GM12878 (cell line): ENCODE data around the gene ESR1. TPM values are rescaled to one million over a fixed set of nuclear protein-coding genes. Genes with fewer than 3 reads are reported as not detected.

Experiments used
- ATAC-seq: fragments of 200-7000 bp; cut with Tn5 transposase; 3 replicates; pipeline ENCODE4 v1.9.1; 2020; ENCODE audit warnings: mild to moderate bottlenecking, moderate library complexity
- BruUV-seq: library from RNA; stranded (reverse); fragments of 400-500 nt; replicated peaks from 2 replicates; lab custom pipeline; 2021; lab: Mats Ljungman, UMichigan
- CTCF ChIA-PET: fragments of 300-600 bp; sonication (Branson Sonifier 250); formaldehyde crosslinking; extraction: SDS; loops from one replicate; lab custom pipeline; 2021; ENCODE audit warnings: inconsistent platforms; lab: Yijun Ruan, JAX
- POLR2A ChIA-PET: fragments of 350-600 bp; formaldehyde crosslinking; extraction: SDS; loops from one replicate; lab custom pipeline; 2021; ENCODE audit warnings: inconsistent platforms; lab: Charles Lee
- RAD21 ChIA-PET: fragments of 300-600 bp; sonication (Branson Sonifier 250); formaldehyde crosslinking; loops from one replicate; lab custom pipeline; 2023; ENCODE audit warnings: antibody characterized with exemption; ENCODE audit not compliant: unreplicated experiment; lab: Charles Lee
- SMC1A ChIA-PET: fragments of 300-600 bp; sonication (Branson Sonifier 250); formaldehyde crosslinking; loops from one replicate; lab custom pipeline; 2023; ENCODE audit not compliant: unreplicated experiment, uncharacterized antibody; lab: Charles Lee
- DNase-seq: peaks from one replicate; pipeline ENCODE4 v3.0.0-alpha.2; 2011; ENCODE audit warnings: low read depth, low spot score
- FAIRE-seq: peaks from 3 replicates; lab custom pipeline; 2011; peaks lifted over from hg19 to GRCh38; lab: Jason Lieb, UNC
- H2AFZ ChIP-seq: 2 replicates; pipeline ENCODE4 v1.6.0; 2011; ENCODE audit warnings: low read depth, low read length, control low read depth; ENCODE audit not compliant: control insufficient read depth
- H3K27ac ChIP-seq: 2 replicates; pipeline ENCODE4 v1.5.1; 2011; ENCODE audit warnings: control low read depth; ENCODE audit not compliant: control insufficient read depth, insufficient read depth
- H3K27me3 ChIP-seq, 2 experiments: replicated peaks in 1 of 2; 2 replicates each; pipeline versions ENCODE4 v1.6.0 to v1.6.1; 2011; ENCODE audit warnings: low read length in 1 of 2; ENCODE audit not compliant: control insufficient read depth in 2 of 2, insufficient read depth in 2 of 2
- H3K36me3 ChIP-seq, 2 experiments: 2 replicates each; pipeline ENCODE4 v1.5.1; 2011; ENCODE audit warnings: low read length in 1 of 2; ENCODE audit not compliant: control insufficient read depth in 2 of 2, insufficient read depth in 2 of 2
- H3K4me1 ChIP-seq: 2 replicates; pipeline ENCODE4 v1.6.1; 2011; ENCODE audit warnings: mild to moderate bottlenecking, low read length, moderate library complexity, mixed read lengths; ENCODE audit not compliant: control insufficient read depth, insufficient read depth
- H3K4me2 ChIP-seq: 2 replicates; pipeline ENCODE4 v1.6.0; 2011; ENCODE audit warnings: control low read depth; ENCODE audit not compliant: control insufficient read depth, insufficient read depth
- H3K4me3 ChIP-seq: fragments of 200-600 bp; sonication (generic); 2 replicates; pipeline ENCODE4 v1.5.1; 2016
- H3K79me2 ChIP-seq: 2 replicates; pipeline ENCODE4 v1.6.0; 2011; ENCODE audit warnings: low read length; ENCODE audit not compliant: control insufficient read depth, insufficient read depth
- H3K9ac ChIP-seq: 2 replicates; pipeline ENCODE4 v1.8.0; 2011; ENCODE audit warnings: low read length, control low read depth, mixed read lengths; ENCODE audit not compliant: control insufficient read depth, insufficient read depth
- H3K9me3 ChIP-seq: replicated peaks from 3 replicates; pipeline ENCODE4 v1.5.1; 2011; ENCODE audit warnings: mild to moderate bottlenecking, low read length; ENCODE audit not compliant: control insufficient read depth, insufficient read depth
- H4K20me1 ChIP-seq: 2 replicates; pipeline ENCODE4 v1.6.0; 2011; ENCODE audit not compliant: control insufficient read depth, insufficient read depth
- ATF3 ChIP-seq: IDR thresholded peaks from 2 replicates; pipeline ENCODE4 v1.6.1; 2011; ENCODE audit warnings: low read depth, mild to moderate bottlenecking, low read length, moderate library complexity, borderline replicate concordance; ENCODE audit errors: extremely low read depth
- BACH1 ChIP-seq: fragments of 450-650 bp; IDR thresholded peaks from 2 replicates; pipeline ENCODE4 v1.6.1; 2017; ENCODE audit warnings: mild to moderate bottlenecking, borderline replicate concordance
- CHD1 ChIP-seq: IDR thresholded peaks from 2 replicates; pipeline ENCODE4 v1.6.1; 2012; ENCODE audit warnings: low read depth, low read length, improper control_type of control experiment
- ELK1 ChIP-seq: IDR thresholded peaks from 2 replicates; pipeline ENCODE4 v1.6.1; 2012; ENCODE audit warnings: low read depth, low read length, improper control_type of control experiment
- ETV6 ChIP-seq, 2 experiments: fragments of 450-650 bp in 1 of 2; IDR thresholded peaks in 1 of 2; conservative IDR thresholded peaks in 1 of 2; 2 replicates each; pipeline ENCODE4 v1.6.1; 2014; ENCODE audit warnings: antibody characterized with exemption in 1 of 2, borderline replicate concordance in 1 of 2, low read depth in 1 of 2, mild to moderate bottlenecking in 1 of 2, moderate library complexity in 1 of 2
- GATAD2B ChIP-seq: fragments of 450-650 bp; conservative IDR thresholded peaks from 2 replicates; pipeline ENCODE4 v1.6.1; 2017; ENCODE audit warnings: low read depth, mild to moderate bottlenecking, moderate library complexity
- MYC ChIP-seq: IDR thresholded peaks from 2 replicates; pipeline ENCODE4 v1.6.1; 2011; ENCODE audit warnings: mild to moderate bottlenecking, low read length, moderate library complexity, inconsistent platforms; ENCODE audit not compliant: insufficient read depth, insufficient replicate concordance, insufficient read length, severe bottlenecking
- NFXL1 ChIP-seq: fragments of 450-650 bp; IDR thresholded peaks from 2 replicates; pipeline ENCODE4 v1.6.1; 2017; ENCODE audit warnings: antibody characterized with exemption, mild to moderate bottlenecking, borderline replicate concordance
- PBX3 ChIP-seq: IDR thresholded peaks from 2 replicates; pipeline ENCODE4 v1.6.1; 2011; ENCODE audit warnings: mild to moderate bottlenecking, low read depth, low read length, moderate library complexity; ENCODE audit not compliant: insufficient replicate concordance
- PML ChIP-seq: IDR thresholded peaks from 2 replicates; pipeline ENCODE4 v1.6.1; 2012; ENCODE audit warnings: low read length, inconsistent platforms
- RELA ChIP-seq: fragments of 450-650 bp; IDR thresholded peaks from 2 replicates; pipeline ENCODE4 v1.8.0; 2014; ENCODE audit warnings: borderline replicate concordance; ENCODE audit not compliant: partially characterized antibody
- YBX1 ChIP-seq: fragments of 450-650 bp; IDR thresholded peaks from 2 replicates; pipeline ENCODE4 v1.6.1; 2016; ENCODE audit warnings: antibody characterized with exemption
- ZNF687 ChIP-seq: fragments of 450-650 bp; IDR thresholded peaks from 2 replicates; pipeline ENCODE4 v1.6.1; 2017; ENCODE audit warnings: mild to moderate bottlenecking, moderate library complexity
- WGBS: methylation state at CpG from one replicate; pipeline ENCODE4 v1.1.6; 2016; ENCODE audit warnings: low lambda C conversion rate; ENCODE audit not compliant: insufficient replicate concordance, insufficient coverage; ENCODE audit errors: missing lambda C conversion rate; 5-methylcytosine and 5-hydroxymethylcytosine counted together
- in situ Hi-C: fragments of 300-500 bp; cut with MboI; formaldehyde crosslinking; loops from 9 replicates; pipeline ENCODE4 v1.14.3; 2018; ENCODE audit warnings: mixed read lengths
- intact Hi-C: fragments of 100-400 bp; cut with micrococcal nuclease; formaldehyde crosslinking; loops from one replicate; pipeline ENCODE4 v1.14.2; 2022; ENCODE audit not compliant: unreplicated experiment
- polyA plus RNA-seq, 11 experiments: library from polyadenylated mRNA; depleted of rRNA in 4 of 11; unstranded in 6 of 11; stranded (reverse) in 5 of 11; fragments of >200 nt; fragmentation: Nextera tagmentation in 4 of 11; fragmentation: Illumina TruSeq in 1 of 11; extraction: Ambion mirVana in 4 of 11; extraction: Trizol in 1 of 11; gene quantifications; 1 replicate in 1 of 11; 2 replicates in 10 of 11; pipeline versions ENCODE4 v1.2.1 to v1.2.3, GENCODE V29; 2011 to 2016; ENCODE audit warnings: inconsistent platforms in 2 of 11, missing spikeins in 2 of 11, low read depth in 1 of 11
- total RNA-seq, 4 experiments: library from RNA; depleted of rRNA in 3 of 4; stranded (reverse); fragments of >200 nt in 3 of 4; fragmentation: Illumina TruSeq in 1 of 4; extraction: Trizol in 1 of 4; gene quantifications; 2 replicates each; pipeline versions ENCODE4 v1.2.1 to v1.2.3, GENCODE V29; 2013 to 2021

ESR1 gene
- total and polyA plus RNA-seq, 10 of the 15 experiments (the other 5 are each of a cell fraction or from before 2014, with no cell fraction given): 0.03 to 0.51 (median 0.21) TPM; not detected in 4

DNA sequence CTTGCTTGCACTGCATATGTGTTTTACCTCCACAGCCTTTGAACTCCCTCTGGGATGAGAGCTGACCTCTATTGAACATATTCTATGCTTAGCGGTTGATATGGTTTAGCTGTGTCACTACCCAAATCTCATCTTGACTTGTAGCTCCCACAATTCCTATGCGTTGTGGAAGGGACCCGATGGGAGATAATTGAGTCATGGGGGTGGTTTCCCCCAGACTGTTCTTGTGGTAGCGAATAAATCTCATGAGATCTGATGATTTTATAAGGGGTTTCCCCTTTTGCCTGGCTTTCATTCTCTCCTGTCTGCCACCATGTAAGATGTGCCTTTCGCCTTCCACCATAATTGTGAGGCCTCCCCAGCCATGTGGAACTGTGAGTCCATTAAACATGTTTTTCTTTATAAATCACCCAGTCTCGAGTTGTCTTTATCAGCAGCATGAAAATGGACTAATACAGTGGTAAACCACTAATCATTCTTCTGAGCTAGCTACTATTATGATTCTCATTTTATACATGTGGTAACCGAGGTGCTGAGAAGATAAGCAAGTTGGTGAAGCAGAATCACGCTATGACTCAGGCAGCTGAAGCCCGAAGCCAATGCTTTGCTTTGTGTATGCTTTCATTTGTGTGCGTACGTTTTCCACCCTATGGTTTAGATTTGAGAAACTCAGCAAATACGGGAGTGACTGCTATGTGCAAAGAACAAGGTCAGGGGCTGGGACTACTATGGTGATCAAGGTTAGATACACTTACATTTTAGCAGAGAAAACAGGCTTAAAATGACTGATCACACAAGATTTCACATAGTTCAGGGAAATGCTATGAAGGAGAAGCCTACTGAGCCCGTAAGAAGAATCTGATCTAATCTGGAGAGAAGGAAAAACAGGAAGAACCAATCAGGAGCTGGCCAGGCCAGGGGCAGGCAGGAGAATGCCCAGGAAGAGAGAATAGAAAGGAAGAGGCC is 363.5 kb downstream of the ESR1 start (continued):
- TF ChIP-seq ZNF687 (0 out of 2 replicates have a peak, but pooled peaks have one; percentile 9), PBX3 (no peak), YBX1 (no peak)

DNA sequence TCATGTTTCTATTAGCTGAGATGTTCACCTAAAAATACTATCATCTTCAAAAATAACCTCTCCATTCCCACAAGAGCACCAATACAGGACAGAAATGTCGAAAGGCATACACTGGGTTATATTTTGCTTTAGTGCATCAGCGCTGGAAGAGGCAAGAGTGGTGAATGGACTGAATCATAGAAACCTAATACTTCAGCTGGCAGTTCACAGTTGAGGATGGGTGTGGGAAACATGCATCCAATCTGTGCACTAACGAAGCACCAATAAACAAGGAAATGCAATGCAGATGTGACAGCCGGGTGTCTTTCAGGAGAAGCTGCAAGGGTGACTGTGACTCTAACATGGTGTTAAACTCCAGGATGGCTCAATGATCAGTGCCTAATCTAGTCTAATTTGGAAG is 365.8 kb downstream of the ESR1 start:
- SMC1A ChIA-PET: interaction anchor here (1.7 to 2.8 kb wide), 2 partner anchors 12 to 483 kb away, joined by 5 to 11 read pairs; no protein-coding TSS in a partner anchor
- Histone ChIP-seq H3K4me3 (no peak overlapping the region), H3K9me3 (peaks cover 6% of the 10 kb centered on the region), H3K9ac (no peak overlapping the region), H2AFZ (no peak overlapping the region), H3K27me3 (no peaks in the 10 kb centered on the region), H3K27ac (no peak overlapping the region), H4K20me1 (no peaks in the 10 kb centered on the region), H3K36me3 (no peaks in the 10 kb centered on the region), H3K4me2 (no peak overlapping the region), H3K79me2 (no peaks in the 10 kb centered on the region), H3K4me1 (peaks cover 13% of the 10 kb centered on the region; the same call in 1 of the 2 replicates)
- POLR2A ChIA-PET: no interaction called here
- no peak for ATAC-seq
- DNase-seq: no peak
- CTCF ChIA-PET: interaction anchor here (1.4 kb wide), 1 partner anchor 408 kb away, joined by 4 read pairs; no protein-coding TSS in a partner anchor
- WGBS: 97% methylated on average over 4 of the region's 4 CpGs
- no peak for FAIRE-seq
- no TSS peak for BruUV-seq
- intact Hi-C loops (no loop called here), in situ Hi-C loops (no loop called here)
- RAD21 ChIA-PET: interaction anchor here (1.1 kb wide), 1 partner anchor 15 kb away, joined by 3 read pairs; no protein-coding TSS in a partner anchor
- no peak for TF ChIP-seq ETV6 (conservative IDR thresholded peaks at IDR 0.05 in 1 of 2, IDR thresholded peaks at IDR 0.05 in 1 of 2; ENCODE audit: borderline replicate concordance in 1 of 2, low read depth in 1 of 2)
- TF ChIP-seq PML: no peak
- no peak for TF ChIP-seq RELA
- no peak for TF ChIP-seq BACH1
- no peak for TF ChIP-seq NFXL1
- TF ChIP-seq CHD1: no peak
- TF ChIP-seq ELK1: no peak
- no peak for TF ChIP-seq GATAD2B
- no peak for TF ChIP-seq MYC
- TF ChIP-seq ATF3: no peak
